GM21529 (cell line): ENCODE results near the gene FAM117B.
"Not testable (repeated sequence)": the region's sequence is repeated elsewhere in the genome, so short reads cannot be mapped to it uniquely, and the experiment has no call there.

Experiments
- ATAC-seq: cut with Tn5 transposase; IDR thresholded peaks from one replicate; pipeline ENCODE4 v1.9.1; 2021; ENCODE audit not compliant: unreplicated experiment

Gene FAM117B

DNA sequence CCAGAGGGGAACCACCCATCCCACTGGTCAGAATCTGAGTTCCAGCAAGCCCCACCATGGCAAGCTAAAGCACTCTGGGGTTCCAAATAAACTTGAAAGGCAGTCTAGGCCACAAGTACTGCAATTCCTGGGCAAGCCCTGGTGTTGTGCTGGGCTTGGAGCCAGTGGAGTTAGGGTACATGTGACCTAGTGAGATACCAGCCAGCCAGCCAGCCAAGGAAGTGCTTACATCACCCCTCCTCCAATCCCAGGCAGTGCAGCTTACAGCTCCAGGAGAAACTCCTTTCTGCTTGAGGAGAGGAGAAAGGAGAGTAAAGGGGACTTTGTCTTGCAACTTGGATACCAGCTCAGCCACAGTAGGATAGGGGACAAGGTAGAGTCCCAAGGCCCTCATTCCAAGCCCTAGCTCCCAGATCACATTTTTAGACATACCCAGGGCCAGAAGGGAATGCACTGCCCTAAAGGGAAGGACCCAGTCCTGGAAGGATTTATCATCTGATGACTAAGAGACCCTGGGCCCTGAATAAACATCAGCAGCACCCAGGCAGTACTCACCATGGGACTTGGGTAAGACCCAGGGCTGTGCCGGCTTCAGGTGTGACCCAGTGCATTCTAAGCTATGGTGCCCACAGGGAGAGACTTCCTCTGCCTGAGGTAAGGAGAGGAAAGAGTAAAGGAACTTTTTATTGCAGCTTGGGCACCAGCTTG lies 172.8 kb downstream of the FAM117B start:
- not testable (repeated sequence) for ATAC-seq

DNA sequence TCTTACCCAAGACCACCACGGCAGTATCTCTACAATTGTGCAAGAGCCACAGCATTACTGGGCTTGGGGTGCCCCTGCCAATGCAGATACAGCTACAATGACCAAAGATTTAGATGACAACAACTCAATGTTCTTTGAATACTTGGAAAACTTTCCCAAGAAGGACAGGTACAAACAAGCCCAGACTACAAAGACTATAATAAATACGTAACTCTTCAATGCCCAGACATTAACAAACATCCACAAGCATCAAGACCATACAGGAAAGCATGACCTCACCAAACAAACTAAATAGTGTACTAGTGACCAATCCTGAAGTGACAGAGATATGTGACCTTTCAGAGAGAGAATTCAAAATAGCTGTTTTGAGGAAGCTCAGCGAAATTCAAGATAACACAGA lies 174.0 kb downstream of the FAM117B start:
- ATAC-seq, result no peak

DNA sequence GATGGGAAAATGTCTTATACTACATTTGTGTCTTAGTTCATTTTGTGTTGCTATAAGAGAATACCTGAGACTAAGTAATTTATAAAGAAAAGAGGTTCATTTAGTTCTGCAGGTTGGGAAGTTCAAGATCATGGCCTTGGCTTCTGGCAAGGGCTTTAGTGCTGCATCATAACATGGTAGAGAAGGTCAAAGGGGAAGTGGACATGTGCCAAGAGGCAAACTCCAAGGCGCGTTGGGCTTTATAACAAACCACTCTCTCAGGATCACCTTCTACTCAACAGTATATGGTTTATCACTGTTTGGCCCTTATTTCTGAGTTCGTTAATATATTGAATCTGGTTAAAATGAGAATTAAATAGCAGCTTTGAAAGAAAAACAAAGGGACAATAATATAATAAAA lies 178.6 kb downstream of the FAM117B start:
- no peak for ATAC-seq

DNA sequence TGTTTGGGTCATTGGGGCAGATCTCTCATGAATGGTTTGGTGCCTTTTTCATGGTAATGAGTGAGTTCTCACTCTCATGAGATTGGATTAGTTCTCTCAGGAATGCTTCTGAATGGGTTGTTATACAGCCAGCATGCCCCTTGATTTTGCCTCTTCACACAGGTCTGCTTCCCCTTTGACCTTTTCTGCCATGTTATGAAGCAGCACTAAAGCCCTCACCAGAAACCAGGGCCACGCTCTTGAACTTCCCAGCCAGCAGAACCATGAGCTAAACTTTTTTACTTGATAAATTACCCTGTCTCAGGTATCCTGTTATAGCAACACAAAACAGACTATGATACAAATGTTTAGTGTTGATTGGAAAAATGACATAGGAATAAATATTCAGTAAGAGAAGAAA lies 179.5 kb downstream of the FAM117B start:
- ATAC-seq, result no peak

DNA sequence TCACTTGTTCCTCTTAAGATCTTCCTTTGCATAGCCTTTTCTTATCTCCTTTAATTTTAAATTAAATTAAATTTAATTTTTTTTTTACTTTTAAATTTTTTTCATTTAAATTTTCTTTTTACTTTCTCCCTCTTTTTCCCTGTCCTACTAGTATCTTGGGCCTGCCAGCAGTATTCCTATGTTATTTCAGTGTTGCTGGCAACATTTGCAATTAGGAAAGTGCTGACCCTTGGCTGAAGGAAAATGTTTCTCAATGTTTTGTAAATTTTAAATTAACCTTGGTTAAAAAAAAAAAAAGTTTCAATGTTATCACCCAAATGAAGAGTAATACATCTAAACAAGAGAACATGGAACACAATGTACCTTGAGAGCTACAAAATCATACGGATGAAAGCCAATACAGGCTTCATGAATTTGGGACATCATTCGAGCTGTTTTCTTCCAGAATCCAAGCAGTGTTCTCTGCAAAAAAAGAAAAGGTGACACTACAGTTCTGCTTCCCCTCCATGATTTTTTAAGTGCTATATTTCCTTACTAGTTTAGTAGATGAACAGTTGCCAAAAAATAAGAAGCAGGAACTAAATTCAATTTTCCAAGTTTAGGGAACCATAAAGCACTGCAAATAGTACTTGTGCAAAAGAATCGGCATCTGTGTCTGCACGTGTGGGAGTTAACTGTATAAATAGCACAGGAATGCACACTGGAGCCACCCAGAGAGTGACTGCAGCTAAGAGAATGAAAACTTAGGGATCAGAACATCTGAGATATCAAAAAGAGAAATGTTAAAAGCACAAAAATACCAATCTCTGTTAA lies 181.0 kb downstream of the FAM117B start:
- no peak for ATAC-seq

DNA sequence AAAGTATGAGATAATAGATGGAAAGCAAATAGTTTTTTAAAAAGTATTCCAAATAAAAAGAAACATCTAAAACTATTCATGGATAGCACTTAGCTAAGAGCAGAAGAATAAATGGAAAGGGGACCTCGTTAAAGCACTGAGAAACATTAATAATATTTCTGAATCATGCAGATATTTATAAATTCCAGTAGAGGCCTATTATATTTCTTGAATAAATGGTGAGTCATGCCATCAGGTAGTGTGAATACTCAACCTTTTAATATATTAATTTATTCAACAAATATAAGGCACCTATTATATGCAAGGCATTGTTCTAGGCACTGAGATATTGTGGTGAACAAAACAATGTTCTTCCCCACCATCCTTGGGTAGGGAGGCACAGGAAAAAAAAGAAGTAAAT lies 183.0 kb downstream of the FAM117B start:
- no peak for ATAC-seq

DNA sequence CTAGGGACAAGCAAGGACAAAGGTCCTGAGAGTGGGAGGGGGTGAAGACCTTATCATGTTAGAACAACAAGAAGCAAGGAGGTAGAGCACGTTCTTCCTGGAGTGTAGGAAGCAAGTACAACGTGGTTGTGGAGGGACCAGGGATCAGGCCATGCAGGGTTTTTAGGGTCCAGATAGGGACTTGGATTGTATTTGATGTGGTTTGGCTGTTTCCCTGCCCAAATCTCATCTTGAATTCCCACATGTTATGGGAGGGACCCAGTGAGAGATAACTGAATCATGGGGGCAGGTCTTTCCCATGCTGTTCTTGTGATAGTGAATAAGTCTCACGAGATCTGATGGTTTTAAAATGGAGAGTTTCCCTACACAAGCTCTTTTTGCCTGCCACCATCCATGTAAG lies 183.6 kb downstream of the FAM117B start:
- no peak for ATAC-seq
